ENCODE results near the gene BRINP2.

BRINP2 gene

DNA sequence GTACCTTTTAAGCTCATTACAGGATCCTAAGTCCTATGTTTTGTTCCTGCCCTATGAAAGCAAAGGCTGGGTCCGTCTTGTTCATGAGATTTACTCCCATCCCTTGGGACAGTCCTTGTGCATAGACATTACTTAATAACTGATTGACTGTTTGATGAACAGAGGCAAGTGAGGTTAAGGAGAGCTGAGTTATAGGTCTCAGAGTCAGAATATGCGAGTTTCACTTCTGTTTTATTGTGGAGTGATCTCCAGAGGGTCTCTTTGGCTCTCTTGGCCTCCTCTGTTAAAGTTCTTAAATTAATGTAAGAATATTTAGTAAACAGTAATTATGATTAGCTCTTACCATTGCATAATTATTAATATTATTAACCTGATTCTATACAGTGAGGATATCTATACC is 52.6 kb downstream of the BRINP2 start:
- no peak for FAIRE-seq
- no peak for DNase-seq (ENCODE audit: insufficient read length, low spot score)

DNA sequence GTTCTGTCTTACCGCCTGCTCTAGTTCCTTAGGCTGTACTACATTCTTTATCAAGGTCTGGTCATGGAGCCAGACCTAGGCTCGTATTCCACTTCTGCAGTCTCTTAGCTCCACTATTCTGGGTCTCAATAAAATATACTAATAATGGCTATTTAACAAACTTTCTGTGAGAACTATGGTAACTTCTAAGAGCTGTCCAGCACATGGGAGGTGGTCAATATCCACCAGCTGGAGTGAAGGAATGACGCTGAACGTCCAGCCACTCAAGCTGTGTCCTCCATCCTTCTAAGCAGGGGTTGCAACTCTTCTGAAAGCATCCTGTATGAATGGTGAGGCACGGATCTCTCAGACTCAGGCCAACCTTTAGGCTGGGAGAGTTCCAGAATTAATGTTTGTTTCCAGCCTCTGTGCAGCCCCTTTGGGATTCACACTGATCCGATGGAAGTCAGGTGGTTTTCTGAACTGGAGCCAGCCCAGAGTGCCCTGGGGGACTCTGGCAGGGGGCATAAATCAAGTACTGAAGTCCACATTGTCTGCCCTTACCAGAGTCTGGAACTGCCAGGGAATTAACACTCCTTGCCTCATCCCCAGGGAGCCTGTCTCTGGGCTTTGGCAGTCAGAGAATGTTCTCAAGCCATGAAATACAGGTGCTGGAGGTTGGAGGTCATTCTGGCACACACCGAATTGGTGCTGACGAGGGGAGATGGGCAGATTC is 57.4 kb downstream of the BRINP2 start:
- FAIRE-seq (no peak), DNase-seq (ENCODE audit: insufficient read length, low spot score) (no peak)
- TF ChIP-seq POLR2A (IDR thresholded peaks at IDR 0.05; ENCODE audit: low read depth, low read length) = no peak

More for the DNA sequence above, 52.6 kb downstream of the BRINP2 start:
- no peak for TF ChIP-seq POLR2A (IDR thresholded peaks at IDR 0.05; ENCODE audit: low read depth, low read length)

DNA sequence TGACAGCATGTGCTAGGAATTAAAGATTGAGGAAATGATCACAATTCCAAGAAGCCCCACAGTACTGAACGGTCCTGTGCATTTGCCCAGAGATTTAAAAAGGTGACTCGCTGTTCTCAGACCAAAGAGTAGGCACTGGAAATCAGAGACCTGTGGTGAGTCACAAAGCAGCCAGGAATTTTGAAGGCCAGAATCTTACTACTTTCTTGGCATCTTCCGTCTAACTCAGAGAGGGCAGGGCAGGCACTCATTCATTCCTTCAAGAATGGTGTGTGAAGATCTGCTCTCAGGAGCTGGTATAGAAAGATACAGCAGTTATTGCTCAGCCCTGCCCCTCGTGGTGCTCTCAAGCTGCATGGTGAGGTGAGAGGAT is 57.9 kb downstream of the BRINP2 start:
- FAIRE-seq = no peak
- TF ChIP-seq POLR2A (IDR thresholded peaks at IDR 0.05; ENCODE audit: low read depth, low read length) = no peak
- DNase-seq (ENCODE audit: insufficient read length, low spot score) = no peak

DNA sequence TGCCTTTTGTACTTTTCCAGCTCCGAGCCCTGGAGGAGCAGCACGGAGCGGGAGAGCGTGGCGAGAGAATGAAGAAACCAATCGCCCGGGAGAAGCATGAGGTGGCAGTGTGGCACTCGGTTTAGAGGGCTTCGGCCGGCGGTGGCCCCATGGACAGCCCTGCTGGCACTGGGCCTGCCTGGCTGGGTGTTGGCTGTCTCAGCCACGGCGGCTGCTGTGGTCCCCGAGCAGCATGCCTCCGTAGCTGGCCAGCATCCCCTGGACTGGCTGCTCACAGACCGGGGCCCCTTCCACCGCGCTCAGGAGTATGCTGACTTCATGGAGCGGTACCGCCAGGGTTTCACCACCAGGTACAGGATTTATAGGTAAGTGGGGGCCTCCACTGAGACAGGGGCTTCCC is 59.0 kb downstream of the BRINP2 start:
- no peak for DNase-seq (ENCODE audit: insufficient read length, low spot score)
- FAIRE-seq = no peak
- no peak for TF ChIP-seq POLR2A (IDR thresholded peaks at IDR 0.05; ENCODE audit: low read depth, low read length)

DNA sequence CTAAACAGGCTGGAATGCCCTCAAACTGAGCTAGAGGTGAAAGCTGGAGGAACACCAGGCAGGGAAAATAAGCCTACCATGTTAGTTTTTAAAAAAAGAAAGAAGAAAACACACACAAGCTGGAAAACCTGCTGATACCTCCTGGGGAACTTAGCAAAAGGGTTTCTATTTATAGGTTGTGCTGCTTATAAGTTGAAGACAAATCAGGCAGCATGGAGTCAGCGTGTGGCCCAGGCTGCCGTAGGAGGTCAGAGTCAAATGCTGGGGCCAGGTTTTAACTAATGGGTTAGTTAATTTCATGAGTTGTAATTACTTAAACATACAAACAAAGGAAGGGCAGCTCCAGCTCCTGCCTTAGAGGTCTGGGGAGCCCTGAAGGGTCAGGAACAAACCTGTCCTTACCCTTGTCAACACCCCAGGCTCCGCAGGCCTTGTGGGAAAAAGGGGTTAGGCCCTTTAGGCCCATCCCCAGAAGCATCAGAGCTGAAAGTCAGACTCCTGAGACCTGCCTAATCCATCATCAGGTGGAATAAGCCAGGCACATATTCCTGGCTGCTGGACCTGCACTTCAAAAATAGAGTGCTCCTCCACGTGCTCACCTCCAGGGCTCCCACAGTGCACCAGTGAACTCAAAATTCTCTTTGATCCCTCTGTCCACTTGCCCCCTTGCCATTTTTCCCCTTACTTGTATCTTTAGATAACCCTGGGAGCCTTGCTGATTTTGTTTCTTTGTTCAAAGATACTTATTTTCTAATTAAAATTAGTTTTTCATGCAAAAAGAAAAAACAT is 59.7 kb downstream of the BRINP2 start:
- TF ChIP-seq POLR2A (IDR thresholded peaks at IDR 0.05; ENCODE audit: low read depth, low read length) = no peak
- FAIRE-seq = no peak

GRCh38 chr1:177235350-177235749 is 64.6 kb downstream of the BRINP2 start:
- no peak for TF ChIP-seq POLR2A (IDR thresholded peaks at IDR 0.05; ENCODE audit: low read depth, low read length)
- FAIRE-seq (no peak), DNase-seq (ENCODE audit: insufficient read length, low spot score) (no peak)

More for the DNA sequence above, 59.7 kb downstream of the BRINP2 start:
- no peak for DNase-seq (ENCODE audit: insufficient read length, low spot score)

GRCh38 chr1:177236962-177237361 is 66.2 kb downstream of the BRINP2 start:
- no peak for DNase-seq (ENCODE audit: insufficient read length, low spot score)
- no peak for FAIRE-seq
- TF ChIP-seq POLR2A (IDR thresholded peaks at IDR 0.05; ENCODE audit: low read depth, low read length) = no peak

GRCh38 chr1:177238967-177239366 is 68.2 kb downstream of the BRINP2 start:
- DNase-seq (ENCODE audit: insufficient read length, low spot score) (no peak), FAIRE-seq (no peak)
- TF ChIP-seq POLR2A (IDR thresholded peaks at IDR 0.05; ENCODE audit: low read depth, low read length) = no peak

GRCh38 chr1:177239792-177240191 is 69.0 kb downstream of the BRINP2 start:
- FAIRE-seq (no peak), DNase-seq (ENCODE audit: insufficient read length, low spot score) (no peak)
- no peak for TF ChIP-seq POLR2A (IDR thresholded peaks at IDR 0.05; ENCODE audit: low read depth, low read length)

GRCh38 chr1:177243773-177244172 is 73.0 kb downstream of the BRINP2 start:
- no peak for TF ChIP-seq POLR2A (IDR thresholded peaks at IDR 0.05; ENCODE audit: low read depth, low read length)
- FAIRE-seq = no peak
- DNase-seq (ENCODE audit: insufficient read length, low spot score) = no peak

- DNase-seq (ENCODE audit: insufficient read length, low spot score) (no peak), FAIRE-seq (no peak)
- no peak for TF ChIP-seq POLR2A (IDR thresholded peaks at IDR 0.05; ENCODE audit: low read depth, low read length)
Observed at GRCh38 chr1:177246710-177247580, 76.2 kb downstream of the BRINP2 start.

DNA sequence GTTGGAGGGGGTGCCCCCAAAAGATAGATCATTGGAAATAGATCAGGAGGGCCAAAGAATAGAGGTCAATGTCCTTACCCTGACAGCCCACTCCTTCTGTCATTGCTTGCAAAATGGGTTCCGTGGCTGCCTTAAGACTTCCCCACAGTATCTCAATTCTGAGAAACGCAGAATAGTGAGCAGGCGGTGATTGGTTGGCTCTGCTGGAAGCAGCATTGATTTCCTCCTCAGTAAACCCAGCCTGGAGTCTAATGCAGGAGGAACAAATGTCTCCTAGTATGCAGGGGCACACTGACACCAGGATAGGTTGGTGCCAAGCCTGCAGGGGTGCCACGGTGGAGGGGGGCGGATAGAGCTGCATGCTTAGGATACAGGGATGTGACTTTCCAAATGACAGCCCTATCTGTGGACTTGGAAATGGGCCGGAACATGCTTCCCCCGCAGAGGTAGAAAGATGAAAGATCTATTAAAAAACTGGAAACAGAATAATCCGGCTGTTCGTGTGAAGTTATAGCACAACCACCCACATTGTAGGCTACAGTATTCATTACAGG is 76.9 kb downstream of the BRINP2 start:
- no peak for TF ChIP-seq POLR2A (IDR thresholded peaks at IDR 0.05; ENCODE audit: low read depth, low read length)
- no peak for FAIRE-seq
- no peak for DNase-seq (ENCODE audit: insufficient read length, low spot score)

DNA sequence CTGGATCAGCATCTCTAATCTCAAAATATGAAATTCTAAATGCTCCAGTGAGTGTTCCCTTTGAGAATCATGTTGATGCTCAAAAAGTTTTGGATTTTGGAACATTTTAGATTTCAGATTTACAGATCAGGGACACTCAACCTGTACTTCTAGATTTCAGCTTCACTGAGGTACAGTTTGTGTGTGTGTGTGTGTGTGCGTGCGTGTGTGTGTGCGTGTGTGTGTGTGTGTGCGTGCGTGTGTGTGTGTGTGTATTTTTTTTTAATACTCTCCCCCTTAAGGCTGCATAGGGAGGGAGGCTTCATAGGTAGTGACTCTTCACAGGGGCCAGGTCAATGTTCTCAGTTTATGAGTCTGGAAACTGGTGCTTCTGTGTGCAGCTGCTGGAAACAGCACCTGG is 77.5 kb downstream of the BRINP2 start:
- no peak for FAIRE-seq
- TF ChIP-seq POLR2A (IDR thresholded peaks at IDR 0.05; ENCODE audit: low read depth, low read length) = no peak
- no peak for DNase-seq (ENCODE audit: insufficient read length, low spot score)

GRCh38 chr1:177249231-177249630 is 78.5 kb downstream of the BRINP2 start:
- FAIRE-seq (no peak), DNase-seq (ENCODE audit: insufficient read length, low spot score) (no peak)
- TF ChIP-seq POLR2A (IDR thresholded peaks at IDR 0.05; ENCODE audit: low read depth, low read length) = no peak

Measured in H54 (cell line).